Sigmoid colon (tissue), 4 donors: ENCODE data around the gene POMGNT2.
A peak's percentile ranks its signal among the peaks of the same experiment; 100 is the strongest.

Source experiments
- POLR2A ChIP-seq, 2 donors: fragments of 450-650 bp; IDR thresholded peaks; one replicate each; pipeline ENCODE4 v1.6.1; 2016; ENCODE audit warnings: antibody characterized with exemption in 2 of 2, mild to moderate bottlenecking in 2 of 2, moderate library complexity in 2 of 2
- POLR2AphosphoS5 ChIP-seq, 4 donors: sonication (generic); formaldehyde crosslinking; IDR thresholded peaks; one replicate each; pipeline ENCODE4 v1.6.1; 2017; ENCODE audit warnings: antibody characterized with exemption in 4 of 4
- TF ChIP-seq, protein P1 (sequence below), 4 experiments: fragments of 450-650 bp in 3 of 4; fragments of 200-600 bp in 1 of 4; IDR thresholded peaks; one replicate each; pipeline ENCODE4 v1.5.1; 2016 to 2019; ENCODE audit warnings: antibody characterized with exemption in 4 of 4, mild to moderate bottlenecking in 3 of 4, moderate library complexity in 2 of 4

GRCh38 chr3:43105596-43106292 lies at the start of gene POMGNT2:
- TF ChIP-seq, protein P1, sequence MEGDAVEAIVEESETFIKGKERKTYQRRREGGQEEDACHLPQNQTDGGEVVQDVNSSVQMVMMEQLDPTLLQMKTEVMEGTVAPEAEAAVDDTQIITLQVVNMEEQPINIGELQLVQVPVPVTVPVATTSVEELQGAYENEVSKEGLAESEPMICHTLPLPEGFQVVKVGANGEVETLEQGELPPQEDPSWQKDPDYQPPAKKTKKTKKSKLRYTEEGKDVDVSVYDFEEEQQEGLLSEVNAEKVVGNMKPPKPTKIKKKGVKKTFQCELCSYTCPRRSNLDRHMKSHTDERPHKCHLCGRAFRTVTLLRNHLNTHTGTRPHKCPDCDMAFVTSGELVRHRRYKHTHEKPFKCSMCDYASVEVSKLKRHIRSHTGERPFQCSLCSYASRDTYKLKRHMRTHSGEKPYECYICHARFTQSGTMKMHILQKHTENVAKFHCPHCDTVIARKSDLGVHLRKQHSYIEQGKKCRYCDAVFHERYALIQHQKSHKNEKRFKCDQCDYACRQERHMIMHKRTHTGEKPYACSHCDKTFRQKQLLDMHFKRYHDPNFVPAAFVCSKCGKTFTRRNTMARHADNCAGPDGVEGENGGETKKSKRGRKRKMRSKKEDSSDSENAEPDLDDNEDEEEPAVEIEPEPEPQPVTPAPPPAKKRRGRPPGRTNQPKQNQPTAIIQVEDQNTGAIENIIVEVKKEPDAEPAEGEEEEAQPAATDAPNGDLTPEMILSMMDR (IDR thresholded peaks at IDR 0.05): no peak
- TF ChIP-seq POLR2AphosphoS5 (IDR thresholded peaks at IDR 0.05) (peak in 3 of 4 donors; percentile 25 to 74 (median 62)), POLR2A (IDR thresholded peaks at IDR 0.05) (no peak)
